Muscle of back (tissue), 11 donors: Measurements from ENCODE around the gene BICD2. TPM values are rescaled to one million over a fixed set of nuclear protein-coding genes. Genes with fewer than 3 reads are reported as not detected.

Experiments
- DNase-seq, 3 donors: peaks; one replicate each; pipeline versions ENCODE4 v3.0.0 to v3.0.0-alpha.2; 2013
- polyA plus RNA-seq, 10 donors: library from polyadenylated mRNA; unstranded; fragments of 120-200 nt; gene quantifications; one replicate each; pipeline ENCODE4 v1.2.1, GENCODE V29; 2013; ENCODE audit not compliant: insufficient read length in 10 of 10

BICD2 gene
- polyA plus RNA-seq, 10 donors = 25.8 to 34.2 (median 28.5) TPM

DNA sequence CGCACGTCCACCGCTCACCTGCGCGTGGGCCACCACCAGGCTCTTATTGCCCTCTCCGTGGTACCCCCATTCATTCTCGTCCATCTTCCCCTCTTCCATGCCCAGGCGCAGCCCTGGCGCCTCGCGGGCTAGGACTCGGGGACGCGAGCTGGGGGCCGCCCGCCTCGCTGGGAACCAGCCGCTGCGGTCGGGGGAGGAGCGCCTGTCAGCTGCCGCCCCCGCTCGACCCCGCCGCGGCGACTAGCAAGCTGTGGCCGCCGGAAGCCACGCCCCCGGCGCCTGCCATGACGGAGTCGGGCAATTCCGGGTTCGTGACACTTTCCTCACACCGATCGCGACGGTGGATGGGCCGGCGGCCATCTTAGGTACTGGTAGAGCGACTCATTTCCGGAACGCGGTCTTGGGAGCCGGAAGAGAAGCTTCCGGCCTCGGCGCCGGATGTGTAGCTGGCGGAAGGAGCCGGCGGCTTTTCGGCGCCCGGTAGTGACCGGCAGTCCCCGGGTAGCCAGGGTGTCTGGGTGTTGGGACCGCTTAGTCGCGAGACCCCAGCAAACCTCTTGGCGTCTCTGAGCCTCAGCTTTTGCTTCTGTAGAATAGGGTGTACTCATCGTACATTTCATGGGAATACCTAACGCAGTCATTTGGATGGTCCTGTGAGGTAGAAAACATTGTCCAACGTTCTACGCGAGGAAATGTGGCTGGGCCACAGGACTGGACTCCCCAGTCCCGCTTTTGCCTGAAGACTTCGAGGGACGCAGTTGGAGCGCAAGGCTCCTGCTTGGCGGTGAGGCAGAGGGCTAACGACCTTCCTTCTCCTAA is 94.5 kb downstream of the BICD2 start, which contains the start of gene IPPK:
IPPK (minus strand) TSS at position 242 of the 819 bp plus-strand sequence; CDS start at position 99, 143 bp downstream.
- DNase-seq = peak; percentile 99

DNA sequence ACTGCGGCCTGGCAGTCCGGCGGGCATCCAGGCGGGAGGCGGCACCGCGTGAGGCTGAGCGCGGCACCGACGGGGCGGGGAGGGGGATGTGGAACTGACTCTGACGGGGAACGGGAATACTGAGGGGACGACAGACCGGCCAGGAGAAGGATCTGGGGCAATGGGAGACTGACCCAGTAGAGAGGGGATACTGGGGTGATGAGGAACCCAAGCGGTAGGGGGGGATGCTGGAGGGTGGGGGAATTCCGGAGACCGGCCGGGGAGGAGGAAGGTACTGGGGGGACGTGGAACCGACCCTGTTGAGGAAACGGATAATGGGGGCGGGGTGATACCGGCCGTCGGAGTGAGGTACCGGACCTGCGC is 95.1 kb downstream of the BICD2 start:
- DNase-seq = peak in 1 of 3 donors; percentile 15

- DNase-seq = no peak
Measured at GRCh38 chr9:92668746-92669526, 95.7 kb downstream of the BICD2 start.

GRCh38 chr9:92666912-92667532 is 97.6 kb downstream of the BICD2 start:
- DNase-seq = no peak

GRCh38 chr9:92666236-92666635 is 98.4 kb downstream of the BICD2 start:
- no peak for DNase-seq

- DNase-seq = no peak
Measured at GRCh38 chr9:92665836-92666235, 98.8 kb downstream of the BICD2 start.

DNA sequence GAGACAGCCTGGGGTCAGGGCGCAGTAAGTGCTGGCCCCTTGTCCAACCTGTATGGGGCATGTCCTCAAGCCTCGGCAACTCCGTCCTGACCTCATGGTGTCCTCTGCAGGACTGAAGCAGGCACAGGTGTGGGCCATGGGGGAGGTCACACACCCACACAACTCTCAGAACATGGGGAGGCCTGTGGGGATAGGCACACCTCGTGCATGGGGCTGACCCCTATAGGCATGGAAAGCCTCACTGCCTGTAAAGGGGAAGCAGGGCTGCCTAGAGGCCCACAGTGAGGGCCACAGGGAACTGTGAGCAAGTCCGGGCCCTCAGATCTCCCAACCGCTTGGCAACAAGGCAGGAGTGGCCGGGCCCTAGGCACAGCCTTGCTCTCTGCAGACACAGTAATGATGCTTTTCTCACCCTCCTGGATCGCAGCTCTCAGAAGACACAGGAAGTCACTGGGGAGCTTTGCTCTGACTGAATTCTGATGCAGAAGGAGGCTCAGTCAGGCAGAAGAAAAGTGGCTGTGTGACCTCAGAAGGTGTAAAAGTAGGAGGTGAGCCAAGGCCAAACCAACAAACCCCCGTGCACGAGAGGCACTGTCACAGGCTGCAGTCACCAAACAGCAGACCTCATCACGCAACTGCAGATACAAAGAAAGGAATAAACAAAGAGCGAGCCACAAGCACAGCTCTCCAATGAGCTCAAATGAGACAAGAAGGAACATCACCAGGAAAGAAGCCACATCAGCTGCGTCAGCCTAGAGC is 100.1 kb downstream of the BICD2 start:
- no peak for DNase-seq

GRCh38 chr9:92663951-92664350 is 100.7 kb downstream of the BICD2 start:
- DNase-seq = no peak

GRCh38 chr9:92663126-92663525 is 101.5 kb downstream of the BICD2 start:
- DNase-seq = no peak

DNA sequence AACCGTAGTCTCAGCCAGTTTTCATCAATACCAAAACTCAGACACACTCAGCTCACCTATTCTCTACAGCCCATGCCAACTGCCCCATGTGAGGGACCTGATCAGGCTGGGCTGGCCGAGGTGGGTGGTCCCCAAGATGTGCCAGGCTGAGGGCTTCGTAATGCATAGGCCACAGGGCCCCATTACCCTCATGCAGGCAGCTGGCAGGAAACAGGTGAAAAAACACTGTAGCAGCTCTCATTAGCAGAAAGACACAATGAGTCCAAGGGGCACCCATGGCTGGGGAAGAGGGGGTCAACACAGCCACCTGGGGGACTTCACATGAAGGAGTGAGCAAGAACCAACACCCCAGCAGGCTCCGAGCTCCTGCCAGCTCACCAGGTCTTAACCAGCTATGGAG is 102.9 kb downstream of the BICD2 start:
- no peak for DNase-seq

Other genes starting within 250 kb of the BICD2 start
- gene ECM2, start 228.8 kb downstream of the BICD2 start, polyA plus RNA-seq = 10 to 100 TPM; 17.4 to 46.9 (median 22.7) TPM
- 1 to 10 TPM; 6.2 to 9.9 (median 7.8) TPM for gene IPPK, start 94.7 kb downstream of the BICD2 start, polyA plus RNA-seq
- 1 to 10 TPM; 3.5 to 6.0 (median 5.2) TPM for gene ZNF484, start 113.2 kb upstream of the BICD2 start, polyA plus RNA-seq
- 1 to 10 TPM; 2.1 to 7.2 (median 3.6) TPM for gene FGD3, start 182.7 kb upstream of the BICD2 start, polyA plus RNA-seq